CD8-positive, alpha-beta memory T cell (primary cell): ENCODE measurements around the gene ARHGEF6. TPM values are rescaled to one million over a fixed set of nuclear protein-coding genes. Genes with fewer than 3 reads are reported as not detected.

Source experiments
- CTCF ChIA-PET: fragments of 350-600 bp; sonication (Branson Sonifier 250); formaldehyde crosslinking; loops from one replicate; lab custom pipeline; 2021; ENCODE audit warnings: antibody characterized with exemption; lab: Charles Lee
- POLR2A ChIA-PET: fragments of 350-600 bp; sonication (Branson Sonifier 250); formaldehyde crosslinking; loops from one replicate; lab custom pipeline; 2021; ENCODE audit warnings: antibody characterized with exemption; lab: Charles Lee
- DNase-seq, 5 donors: peaks; one replicate each; pipeline versions ENCODE4 v3.0.0 to v3.0.0-alpha.2; 2020 to 2022; ENCODE audit warnings: mixed read lengths in 1 of 5
- H3K27ac ChIP-seq: one replicate; pipeline ENCODE4 v1.7.0; 2013; ENCODE audit warnings: low read depth, mild to moderate bottlenecking, low read length, moderate library complexity
- H3K27me3 ChIP-seq: 2 replicates; pipeline ENCODE4 v1.7.0; 2013; ENCODE audit warnings: low read length, mild to moderate bottlenecking; ENCODE audit not compliant: insufficient read depth, poor library complexity, severe bottlenecking
- H3K36me3 ChIP-seq: 2 replicates; pipeline ENCODE4 v1.7.0; 2013; ENCODE audit warnings: mild to moderate bottlenecking, low read length, moderate library complexity; ENCODE audit not compliant: insufficient read depth
- H3K4me1 ChIP-seq: 2 replicates; pipeline ENCODE4 v1.7.0; 2013; ENCODE audit warnings: mild to moderate bottlenecking, low read length, moderate library complexity; ENCODE audit not compliant: insufficient read depth
- H3K4me3 ChIP-seq: 2 replicates; pipeline ENCODE4 v1.7.0; 2013; ENCODE audit warnings: mild to moderate bottlenecking, low read length
- H3K9me3 ChIP-seq: 2 replicates; pipeline ENCODE4 v1.7.0; 2013; ENCODE audit warnings: mild to moderate bottlenecking, low read length
- H3K27ac Mint-ChIP-seq, 8 donors: one replicate each; pipeline ENCODE4 v1.8.0; 2020 to 2021; ENCODE audit warnings: mixed read lengths in 8 of 8, mild to moderate bottlenecking in 6 of 8, inconsistent platforms in 3 of 8, moderate library complexity in 3 of 8
- H3K27me3 Mint-ChIP-seq, 2 donors: one replicate each; pipeline ENCODE4 v1.8.0; 2020 to 2021; ENCODE audit warnings: mixed read lengths in 2 of 2, mild to moderate bottlenecking in 1 of 2, moderate library complexity in 1 of 2
- H3K36me3 Mint-ChIP-seq, 3 donors: one replicate each; pipeline ENCODE4 v1.8.0; 2020 to 2021; ENCODE audit warnings: mixed read lengths in 3 of 3, inconsistent platforms in 1 of 3, mild to moderate bottlenecking in 1 of 3
- H3K4me1 Mint-ChIP-seq, 3 donors: one replicate each; pipeline ENCODE4 v1.8.0; 2020 to 2021; ENCODE audit warnings: mixed read lengths in 3 of 3, inconsistent platforms in 1 of 3, mild to moderate bottlenecking in 1 of 3
- H3K4me3 Mint-ChIP-seq, 7 donors: one replicate each; pipeline ENCODE4 v1.8.0; 2020 to 2021; ENCODE audit warnings: mixed read lengths in 7 of 7, mild to moderate bottlenecking in 6 of 7, moderate library complexity in 4 of 7, inconsistent platforms in 2 of 7
- H3K9me3 Mint-ChIP-seq, 5 donors: one replicate each; pipeline ENCODE4 v1.8.0; 2020 to 2022; ENCODE audit warnings: mixed read lengths in 5 of 5, mild to moderate bottlenecking in 3 of 5, moderate library complexity in 2 of 5, inconsistent platforms in 1 of 5
- polyA plus RNA-seq: library from polyadenylated mRNA; unstranded; fragments of 300-500 nt; fragmentation: Illumina TruSeq; gene quantifications from one replicate; pipeline ENCODE4 v1.2.3, GENCODE V29; 2021
- total RNA-seq, 2 experiments: library from RNA; stranded (reverse); gene quantifications; one replicate each; pipeline ENCODE4 v1.2.3, GENCODE V29; 2021

The ARHGEF6 gene
- total and polyA plus RNA-seq, 3 experiments from 2014 or later, result 25.6 to 60.7 (median 27.0) TPM

GRCh38 chrX:136623396-136623795, 157.3 kb downstream of the ARHGEF6 start:
- Mint-ChIP-seq H3K4me3 (no peak overlapping the region), H3K36me3 (no peaks in the 10 kb centered on the region), H3K27ac (peak overlapping the region in 3 of 8 donors; percentile 13 to 70 (median 55)), H3K9me3 (no peaks in the 10 kb centered on the region), H3K27me3 (peaks cover 0 to 3% of the 10 kb centered on the region in 2 donors), H3K4me1 (peaks cover 54 to 88% (median 80%) of the 10 kb centered on the region in 3 donors)
- H3K27ac ChIP-seq, result no peak overlapping the region
- no peaks in the 10 kb centered on the region for H3K27me3 ChIP-seq
- no peaks in the 10 kb centered on the region for H3K9me3 ChIP-seq
- CTCF ChIA-PET, result interaction anchor here (0.9 kb wide), 1 partner anchor 15 kb away, joined by 3 read pairs; no protein-coding TSS in a partner anchor
- POLR2A ChIA-PET, result no interaction called here
- peaks cover 66% of the 10 kb centered on the region for H3K4me1 ChIP-seq
- DNase-seq, result no peak
- no peak overlapping the region for H3K4me3 ChIP-seq
- no peaks in the 10 kb centered on the region for H3K36me3 ChIP-seq

DNA sequence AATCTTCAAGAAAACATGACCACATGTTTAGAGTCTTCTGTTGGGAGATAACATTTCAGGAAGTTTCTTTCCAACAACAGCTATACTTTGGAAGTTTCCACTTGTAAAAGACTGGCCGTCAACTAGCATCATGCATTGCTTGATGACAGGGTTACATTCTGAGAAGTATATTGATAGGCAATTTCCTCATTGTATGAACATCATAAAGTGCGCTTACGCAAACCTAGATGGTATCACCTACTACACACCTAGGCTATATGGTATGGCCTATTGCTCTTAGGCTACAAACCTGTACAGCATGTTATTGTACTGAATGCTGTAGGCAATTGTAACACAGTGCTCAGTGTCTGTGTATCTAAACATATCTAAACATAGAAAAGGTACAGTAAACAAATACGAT, 158.2 kb downstream of the ARHGEF6 start:
- ChIA-PET POLR2A (interaction anchor here (0.9 kb wide), 1 partner anchor 13 kb away, joined by 3 read pairs; no protein-coding TSS in a partner anchor), CTCF (interaction anchor here (1.0 kb wide), 1 partner anchor 72 kb away, joined by 3 read pairs; no protein-coding TSS in a partner anchor)
- no peaks in the 10 kb centered on the region for H3K9me3 Mint-ChIP-seq
- Histone ChIP-seq H3K36me3 (no peaks in the 10 kb centered on the region), H3K4me1 (peaks cover 64% of the 10 kb centered on the region), H3K9me3 (no peaks in the 10 kb centered on the region), H3K4me3 (no peak overlapping the region), H3K27ac (no peak overlapping the region), H3K27me3 (no peaks in the 10 kb centered on the region)
- no peak overlapping the region for H3K4me3 Mint-ChIP-seq
- no peaks in the 10 kb centered on the region for H3K36me3 Mint-ChIP-seq
- H3K27me3 Mint-ChIP-seq, result peaks cover 0 to 3% of the 10 kb centered on the region in 2 donors
- H3K4me1 Mint-ChIP-seq, result peaks cover 50 to 86% (median 78%) of the 10 kb centered on the region in 3 donors
- H3K27ac Mint-ChIP-seq, result peak overlapping the region in 1 of 8 donors; percentile 85
- no peak for DNase-seq

GRCh38 chrX:136620780-136621179, 160.0 kb downstream of the ARHGEF6 start:
- no peaks in the 10 kb centered on the region for H3K27me3 ChIP-seq
- H3K9me3 Mint-ChIP-seq, result no peaks in the 10 kb centered on the region
- no peaks in the 10 kb centered on the region for H3K36me3 ChIP-seq
- POLR2A ChIA-PET, result no interaction called here
- H3K27me3 Mint-ChIP-seq, result peaks cover 0 to 3% of the 10 kb centered on the region in 2 donors
- H3K36me3 Mint-ChIP-seq, result no peaks in the 10 kb centered on the region
- no peaks in the 10 kb centered on the region for H3K9me3 ChIP-seq
- CTCF ChIA-PET, result no interaction called here
- DNase-seq, result no peak
- peaks cover 38 to 79% (median 70%) of the 10 kb centered on the region in 3 donors for H3K4me1 Mint-ChIP-seq
- H3K4me3 ChIP-seq, result no peak overlapping the region
- H3K27ac Mint-ChIP-seq, result no peak overlapping the region
- no peak overlapping the region for H3K4me3 Mint-ChIP-seq
- no peak overlapping the region for H3K27ac ChIP-seq
- H3K4me1 ChIP-seq, result peaks cover 58% of the 10 kb centered on the region

DNA sequence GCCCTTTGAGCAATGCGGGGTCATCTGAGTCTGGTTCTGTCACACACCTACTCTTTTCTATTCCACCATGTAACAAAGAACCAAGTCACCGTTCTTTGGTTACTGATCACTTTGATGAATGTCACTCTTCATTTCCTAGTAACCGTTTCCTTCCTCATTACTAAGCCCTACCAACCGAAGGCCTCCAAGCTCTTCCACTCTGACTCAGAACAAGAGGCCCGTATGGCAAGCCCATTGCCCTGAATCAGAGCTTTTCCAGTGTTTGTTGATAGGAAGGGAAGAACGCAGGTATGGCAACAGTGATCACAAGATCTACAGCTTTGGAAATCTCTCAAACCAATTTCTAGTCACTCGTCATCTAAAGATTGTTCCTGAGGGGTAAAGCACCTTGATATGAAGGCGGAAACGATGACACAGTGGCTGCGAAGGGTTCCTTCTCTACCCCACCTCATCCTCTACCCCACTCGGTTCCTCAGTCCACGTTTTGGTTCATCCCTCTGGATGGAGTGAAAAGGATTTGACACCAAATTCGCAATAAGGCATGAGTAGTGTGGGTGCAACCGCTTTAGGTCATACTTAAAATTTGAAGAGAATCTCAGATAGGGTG, 160.7 kb downstream of the ARHGEF6 start:
- peaks cover 37 to 74% (median 64%) of the 10 kb centered on the region in 3 donors for H3K4me1 Mint-ChIP-seq
- H3K27me3 ChIP-seq, result no peaks in the 10 kb centered on the region
- ChIA-PET POLR2A (no interaction called here), CTCF (no interaction called here)
- no peak overlapping the region for H3K27ac ChIP-seq
- no peaks in the 10 kb centered on the region for H3K9me3 Mint-ChIP-seq
- H3K36me3 Mint-ChIP-seq, result no peaks in the 10 kb centered on the region
- peaks cover 51% of the 10 kb centered on the region for H3K4me1 ChIP-seq
- H3K4me3 ChIP-seq, result no peak overlapping the region
- no peaks in the 10 kb centered on the region for H3K9me3 ChIP-seq
- peak overlapping the region in 4 of 7 donors; percentile 12 to 32 (median 18) for H3K4me3 Mint-ChIP-seq
- no peaks in the 10 kb centered on the region for H3K27me3 Mint-ChIP-seq
- H3K27ac Mint-ChIP-seq, result peak overlapping the region in 6 of 8 donors; percentile 28 to 50 (median 38)
- DNase-seq, result no peak
- no peaks in the 10 kb centered on the region for H3K36me3 ChIP-seq

- no peaks in the 10 kb centered on the region for H3K9me3 ChIP-seq
- Mint-ChIP-seq H3K4me3 (peak overlapping the region in 6 of 7 donors; percentile 3 to 83 (median 22)), H3K27me3 (peaks cover 0 to 2% of the 10 kb centered on the region in 2 donors), H3K27ac (peak overlapping the region in 7 of 8 donors; percentile 48 to 84 (median 66)), H3K9me3 (no peaks in the 10 kb centered on the region), H3K4me1 (peaks cover 23 to 51% (median 48%) of the 10 kb centered on the region in 3 donors), H3K36me3 (no peaks in the 10 kb centered on the region)
- no peak overlapping the region for H3K4me3 ChIP-seq
- H3K36me3 ChIP-seq, result no peaks in the 10 kb centered on the region
- POLR2A ChIA-PET, result interaction anchor here (0.6 to 1.1 kb wide), 3 partner anchors 11 to 56 kb away, joined by 3 to 7 read pairs (median 3); no protein-coding TSS in a partner anchor
- peak in 1 of 5 donors; percentile 21 for DNase-seq
- no peaks in the 10 kb centered on the region for H3K27me3 ChIP-seq
- CTCF ChIA-PET, result interaction anchor here (1.1 to 1.4 kb wide), 2 partner anchors 9 to 12 kb away, joined by 3 read pairs; no protein-coding TSS in a partner anchor
- H3K4me1 ChIP-seq, result peaks cover 40% of the 10 kb centered on the region
- no peak overlapping the region for H3K27ac ChIP-seq
Measured at GRCh38 chrX:136616987-136617685, 163.6 kb downstream of the ARHGEF6 start.

Other genes with a start within 250 kb of the ARHGEF6 start
- not detected for gene VGLL1, start 248.7 kb downstream of the ARHGEF6 start, total RNA-seq
- gene VGLL1, start 248.7 kb downstream of the ARHGEF6 start, polyA plus RNA-seq, result not detected
- 10 to 100 TPM in 1 of 2 experiments, 1 to 10 TPM in 1; 9.2 to 10.1 TPM for gene CD40LG, start 132.8 kb downstream of the ARHGEF6 start, total RNA-seq
- 20.0 TPM for gene CD40LG, start 132.8 kb downstream of the ARHGEF6 start, polyA plus RNA-seq
- gene RBMX, start 99.8 kb upstream of the ARHGEF6 start, total RNA-seq, result 100 to 1,000 TPM; 318 to 331 TPM
- 168 TPM for gene RBMX, start 99.8 kb upstream of the ARHGEF6 start, polyA plus RNA-seq